Mesodermal cell (in vitro differentiated cells): ENCODE measurements around the gene APBA2.

ENCODE experiments used
- H3K27ac ChIP-seq: 2 replicates; pipeline ENCODE4 v1.7.0; 2013; ENCODE audit warnings: mild to moderate bottlenecking, low read depth, low read length, moderate library complexity; ENCODE audit not compliant: severe bottlenecking
- H3K36me3 ChIP-seq: 2 replicates; pipeline ENCODE4 v1.7.1; 2013; ENCODE audit warnings: mild to moderate bottlenecking, low read length, moderate library complexity; ENCODE audit not compliant: control insufficient read depth, insufficient read depth
- H3K4me1 ChIP-seq: one replicate; pipeline ENCODE4 v1.7.1; 2013; ENCODE audit warnings: mild to moderate bottlenecking, low read length; ENCODE audit not compliant: insufficient read depth, control insufficient read depth, poor library complexity, severe bottlenecking
- H3K4me3 ChIP-seq: 2 replicates; pipeline ENCODE4 v1.7.0; 2013; ENCODE audit warnings: low read length, control low read depth, mild to moderate bottlenecking; ENCODE audit not compliant: insufficient read depth, poor library complexity, severe bottlenecking; ENCODE audit errors: extremely low read depth
- H3K9me3 ChIP-seq: 2 replicates; pipeline ENCODE4 v1.7.1; 2013; ENCODE audit warnings: mild to moderate bottlenecking, low read length, moderate library complexity; ENCODE audit not compliant: control insufficient read depth
- WGBS, 2 experiments: methylation state at CpG; one replicate each; pipeline ENCODE4 v1.1.5; 2013; ENCODE audit warnings: missing lambda C conversion rate in 2 of 2; ENCODE audit not compliant: insufficient coverage in 2 of 2; 5-methylcytosine and 5-hydroxymethylcytosine counted together

The APBA2 gene

GRCh38 chr15:29106551-29107290 is 220.9 kb downstream of the APBA2 start:
- peaks cover 6% of the 10 kb centered on the region for H3K36me3 ChIP-seq
- H3K4me1 ChIP-seq = peaks cover 3% of the 10 kb centered on the region
- WGBS, 2 experiments = 94% methylated on average over 19 to 20 of the region's 21 CpGs
- no peaks in the 10 kb centered on the region for H3K9me3 ChIP-seq
- H3K4me3 ChIP-seq = no peak overlapping the region
- no peak overlapping the region for H3K27ac ChIP-seq

GRCh38 chr15:29107291-29107890 is 221.6 kb downstream of the APBA2 start:
- peaks cover 3% of the 10 kb centered on the region for H3K4me1 ChIP-seq
- H3K36me3 ChIP-seq = peaks cover 6% of the 10 kb centered on the region
- no peak overlapping the region for H3K27ac ChIP-seq
- WGBS, 2 experiments = 89 to 90% methylated on average over 17 to 18 of the region's 19 CpGs
- H3K4me3 ChIP-seq = no peak overlapping the region
- H3K9me3 ChIP-seq = no peaks in the 10 kb centered on the region

DNA sequence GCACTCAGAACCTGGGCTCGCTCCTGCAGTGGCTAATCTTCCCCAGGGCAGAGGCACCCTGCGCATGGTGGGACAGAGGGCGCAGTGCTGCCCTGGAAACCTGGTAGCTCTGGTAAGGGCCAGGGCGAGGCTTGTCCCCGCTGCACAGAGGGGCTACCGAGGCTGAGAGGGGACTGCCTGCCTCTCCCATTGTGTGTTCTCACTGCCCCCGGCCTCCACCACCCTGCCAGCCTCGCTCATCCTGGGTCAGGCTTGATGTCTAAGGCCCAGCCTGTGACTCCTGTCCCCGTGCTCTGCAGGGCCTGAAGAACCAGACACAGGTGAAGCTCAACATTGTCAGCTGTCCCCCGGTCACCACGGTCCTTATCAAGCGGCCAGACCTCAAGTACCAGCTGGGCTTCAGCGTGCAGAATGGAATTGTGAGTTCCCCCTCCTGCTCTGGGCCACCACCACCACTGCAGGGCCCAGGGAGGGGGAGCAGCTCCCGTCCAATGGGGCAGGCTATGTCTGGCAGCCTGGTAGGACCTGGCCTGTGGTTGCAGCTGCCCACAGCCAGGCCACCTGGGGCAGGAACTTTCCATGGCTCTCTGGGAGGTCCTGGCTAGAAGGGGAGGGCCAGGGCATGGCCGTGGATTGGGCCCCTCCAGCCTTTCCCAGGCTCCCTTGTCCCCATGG is 222.3 kb downstream of the APBA2 start:
- Histone ChIP-seq H3K36me3 (peaks cover 6% of the 10 kb centered on the region), H3K4me1 (peaks cover 3% of the 10 kb centered on the region), H3K4me3 (no peak overlapping the region), H3K9me3 (no peaks in the 10 kb centered on the region), H3K27ac (no peak overlapping the region)
- WGBS, 2 experiments = 91 to 96% methylated on average over 11 to 13 of the region's 15 CpGs

DNA sequence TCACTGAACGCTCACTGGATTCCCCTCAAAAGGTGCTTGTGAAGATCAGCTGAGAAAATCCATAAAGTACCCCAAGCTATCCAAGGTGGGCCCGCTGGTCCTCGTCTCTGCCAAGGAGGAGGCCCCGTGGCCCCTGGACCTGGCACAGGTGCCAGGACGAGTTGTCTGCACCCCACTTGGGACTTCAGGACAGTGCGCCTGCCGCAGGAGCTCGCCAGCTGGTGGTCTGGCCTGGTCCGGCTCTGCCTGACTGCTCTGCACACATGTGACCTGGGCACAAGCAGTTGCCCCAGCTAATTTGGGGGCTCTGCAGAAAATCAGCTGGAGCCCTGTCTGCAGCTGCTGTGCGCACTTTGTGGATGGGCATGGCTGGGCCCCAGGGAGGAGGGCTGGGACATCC is 224.0 kb downstream of the APBA2 start:
- WGBS, 2 experiments = 96% methylated on average over 8 to 9 of the region's 10 CpGs
- Histone ChIP-seq H3K4me1 (peaks cover 9% of the 10 kb centered on the region), H3K4me3 (no peak overlapping the region), H3K27ac (no peak overlapping the region), H3K36me3 (peaks cover 6% of the 10 kb centered on the region), H3K9me3 (no peaks in the 10 kb centered on the region)

GRCh38 chr15:29110176-29110575 is 224.4 kb downstream of the APBA2 start:
- WGBS, 2 experiments = 100% methylated on average over 3 of the region's 5 CpGs

DNA sequence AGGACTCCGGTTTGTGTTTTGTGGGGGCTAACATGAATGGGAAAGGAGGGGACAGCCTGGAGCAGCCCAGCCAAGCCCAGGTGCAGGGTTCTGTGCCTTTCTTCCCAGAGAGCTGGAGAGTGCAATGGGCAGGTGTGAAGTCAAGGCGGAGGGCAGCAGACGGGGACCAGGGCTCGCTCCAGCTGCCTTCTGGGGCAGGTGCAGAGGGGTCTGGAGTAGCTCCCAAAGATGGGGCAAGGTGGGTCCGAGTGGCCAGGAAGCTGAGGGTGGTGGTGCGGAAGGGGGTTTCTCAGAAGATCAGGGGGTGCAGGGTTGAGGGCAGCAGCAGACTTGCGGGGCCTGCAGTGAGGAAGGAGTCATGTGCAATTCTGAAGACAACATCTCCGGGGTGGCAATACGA is 225.0 kb downstream of the APBA2 start:
- no peak overlapping the region for H3K4me3 ChIP-seq
- 91 to 98% methylated on average over 8 to 9 of the region's 9 CpGs for WGBS, 2 experiments
- H3K4me1 ChIP-seq = peaks cover 11% of the 10 kb centered on the region
- peaks cover 1% of the 10 kb centered on the region for H3K36me3 ChIP-seq
- H3K9me3 ChIP-seq = no peaks in the 10 kb centered on the region
- H3K27ac ChIP-seq = no peak overlapping the region

More at GRCh38 chr15:29110176-29110575, 224.4 kb downstream of the APBA2 start:
- Histone ChIP-seq H3K4me1 (peaks cover 9% of the 10 kb centered on the region), H3K4me3 (no peak overlapping the region), H3K36me3 (peaks cover 6% of the 10 kb centered on the region), H3K9me3 (no peaks in the 10 kb centered on the region), H3K27ac (no peak overlapping the region)

DNA sequence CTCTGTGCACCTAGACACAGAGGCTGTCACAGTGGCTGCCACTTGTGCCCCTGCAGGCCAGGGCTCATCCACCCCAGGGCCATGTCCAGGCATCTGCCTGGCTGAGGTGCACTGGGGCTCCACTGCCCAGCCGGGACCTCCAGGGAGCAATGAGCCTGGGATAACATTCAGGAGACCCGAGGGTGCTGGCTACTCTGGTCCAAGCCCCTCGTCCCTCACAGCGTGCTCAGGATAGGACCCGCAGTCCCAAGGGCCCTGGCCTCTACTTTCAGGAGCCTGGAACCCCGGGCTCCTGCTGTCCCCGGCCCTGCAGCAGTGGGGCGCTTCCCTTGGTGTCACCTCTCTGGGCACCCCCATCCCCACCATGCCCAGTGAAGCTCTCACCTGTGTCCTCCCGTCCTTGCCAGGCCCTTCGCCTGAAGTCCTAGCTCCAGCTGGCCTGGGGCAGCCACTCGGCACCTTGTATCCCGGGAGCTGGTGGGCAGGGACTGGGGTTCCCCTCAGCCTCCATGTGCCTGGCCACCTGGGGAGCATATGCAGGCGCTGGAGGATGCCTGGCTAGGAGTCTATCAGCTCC is 226.0 kb downstream of the APBA2 start:
- Histone ChIP-seq H3K9me3 (no peaks in the 10 kb centered on the region), H3K4me3 (no peak overlapping the region), H3K4me1 (peaks cover 14% of the 10 kb centered on the region), H3K36me3 (no peaks in the 10 kb centered on the region), H3K27ac (no peak overlapping the region)
- 90 to 96% methylated on average over 13 of the region's 13 CpGs for WGBS, 2 experiments

GRCh38 chr15:29113336-29114220 is 227.8 kb downstream of the APBA2 start:
- H3K9me3 ChIP-seq = no peaks in the 10 kb centered on the region
- H3K4me3 ChIP-seq = no peak overlapping the region
- no peaks in the 10 kb centered on the region for H3K36me3 ChIP-seq
- no peak overlapping the region for H3K27ac ChIP-seq
- WGBS, 2 experiments = 86 to 91% methylated on average over 27 to 37 of the region's 37 CpGs
- H3K4me1 ChIP-seq = peaks cover 14% of the 10 kb centered on the region

- no peak overlapping the region for H3K4me3 ChIP-seq
- H3K27ac ChIP-seq = peak overlapping the region; percentile 59
- WGBS, 2 experiments = 71 to 77% methylated on average over 14 to 15 of the region's 18 CpGs
- H3K4me1 ChIP-seq = peaks cover 14% of the 10 kb centered on the region
- no peaks in the 10 kb centered on the region for H3K36me3 ChIP-seq
- no peaks in the 10 kb centered on the region for H3K9me3 ChIP-seq
Observed at GRCh38 chr15:29114221-29115092, 228.7 kb downstream of the APBA2 start.
